ENCODE data around the gene TOMM6.
"Not testable (repeated sequence)": the region's sequence is repeated elsewhere in the genome, so short reads cannot be mapped to it uniquely, and the experiment has no call there.

TOMM6 gene

DNA sequence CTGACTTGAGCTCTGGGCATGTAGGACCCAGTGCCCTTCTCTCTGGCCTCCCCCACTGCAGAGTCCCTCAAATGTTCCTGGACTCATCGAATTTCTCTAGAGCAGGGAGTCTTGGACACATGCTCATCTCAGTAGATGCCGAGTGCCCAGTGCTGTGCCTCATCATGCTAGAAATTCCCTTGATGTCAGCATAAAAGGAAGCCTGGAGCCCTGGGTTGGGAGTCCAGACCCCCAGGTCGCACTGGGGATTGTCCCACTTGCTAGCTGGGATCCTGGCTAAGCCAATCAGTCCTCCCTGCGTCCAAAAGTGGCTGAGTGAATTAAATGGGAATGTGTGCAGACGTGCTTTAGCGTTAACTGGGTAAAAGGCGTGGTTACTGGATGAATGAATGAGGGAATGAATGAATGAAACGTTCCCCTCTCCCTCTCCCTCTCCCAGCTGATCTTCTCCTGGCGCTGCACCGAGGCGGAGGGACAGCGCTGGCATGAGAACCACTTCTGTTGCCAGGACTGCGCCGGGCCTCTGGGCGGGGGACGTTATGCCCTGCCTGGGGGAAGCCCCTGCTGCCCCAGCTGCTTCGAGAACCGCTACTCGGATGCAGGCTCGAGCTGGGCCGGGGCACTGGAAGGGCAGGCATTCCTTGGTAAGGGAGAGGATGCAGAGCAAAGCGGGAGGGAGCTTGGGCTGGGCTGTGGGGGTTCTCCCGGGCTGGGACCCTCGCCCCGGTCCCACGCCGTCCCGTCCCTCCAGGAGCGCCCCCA is 1.6 kb upstream of the TOMM6 start:
- DNase-seq = peak; percentile 13

DNA sequence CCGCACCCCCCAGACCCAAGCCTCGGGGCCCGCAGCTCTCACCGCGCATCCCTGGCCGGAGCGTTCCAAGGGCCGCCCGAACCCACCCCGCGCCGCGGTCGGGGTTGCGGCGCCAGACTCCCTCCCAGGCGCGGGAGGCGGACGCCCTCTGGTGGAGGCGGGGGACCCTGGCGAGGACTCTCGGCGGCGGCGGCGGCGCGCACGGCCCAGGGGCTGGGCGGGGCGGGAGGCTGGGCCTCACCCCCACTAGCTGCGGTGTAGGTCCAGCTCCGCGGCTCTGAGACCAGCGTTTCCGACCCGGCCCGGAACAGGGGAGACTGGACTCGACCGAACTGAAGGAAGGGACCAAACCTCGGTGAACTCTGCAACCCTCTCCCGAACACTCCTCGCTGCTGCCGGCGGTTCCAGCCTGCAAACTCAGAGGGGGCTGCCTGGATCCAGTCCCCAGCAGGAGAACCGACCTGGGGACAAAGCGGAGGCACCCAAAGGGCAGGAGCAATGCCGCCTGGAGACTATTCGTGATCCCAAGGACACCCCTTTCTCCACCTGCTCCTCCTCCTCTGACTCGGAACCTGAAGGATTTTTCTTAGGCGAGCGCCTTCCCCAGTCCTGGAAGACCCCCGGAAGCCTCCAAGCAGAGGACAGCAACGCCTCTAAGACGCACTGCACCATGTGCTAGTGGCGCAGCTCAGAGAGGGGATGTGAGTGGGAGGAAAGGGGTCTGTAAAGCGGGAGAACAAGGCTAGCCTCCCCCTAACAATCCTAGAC is 859 bp upstream of the TOMM6 start:
- peak; percentile 91 for DNase-seq

GRCh38 chr6:41789390-41789724 is 1.9 kb downstream of the TOMM6 start:
- DNase-seq = no peak

DNA sequence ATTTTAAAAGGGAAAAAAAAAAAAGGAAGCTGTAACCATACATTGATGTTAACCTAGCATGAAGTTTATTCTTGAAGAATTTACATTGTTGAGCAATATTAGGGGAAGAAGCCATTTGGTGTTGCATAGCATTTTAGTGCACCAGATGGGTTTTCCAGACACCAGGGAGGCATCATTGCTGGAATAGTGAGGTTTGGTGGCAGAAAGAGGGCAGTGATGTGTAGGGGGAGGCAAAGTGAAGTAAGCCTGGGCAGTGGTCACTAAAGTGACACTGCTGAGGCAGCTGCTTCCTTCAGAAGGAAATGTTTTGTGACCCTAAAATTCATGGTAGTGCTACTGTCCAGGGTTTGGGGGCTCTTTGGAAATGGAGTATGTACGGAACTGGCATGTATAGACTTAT is 2.6 kb downstream of the TOMM6 start:
- no peak for DNase-seq

DNA sequence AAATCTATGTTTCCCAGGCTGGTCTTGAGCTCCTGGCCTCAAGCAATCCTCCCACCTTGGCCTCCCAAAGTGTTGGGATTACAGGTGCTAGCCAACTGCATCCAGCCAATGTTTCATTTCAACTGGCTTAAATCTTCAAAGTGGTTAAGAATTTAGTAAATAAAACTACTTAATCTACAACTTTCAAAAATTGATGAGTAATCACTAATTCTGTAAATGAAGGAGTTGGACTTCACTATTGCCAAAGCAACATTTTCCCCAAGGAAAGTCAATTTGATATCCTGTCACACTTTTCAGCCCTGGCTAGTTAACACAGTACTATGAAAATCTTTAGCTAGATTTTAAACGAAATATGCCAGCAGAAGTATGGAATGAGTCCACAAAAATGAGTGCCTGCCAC is 3.8 kb downstream of the TOMM6 start:
- no peak for DNase-seq

- DNase-seq = no peak
These were observed 4.5 kb downstream of the TOMM6 start for GRCh38 chr6:41791984-41792383.

GRCh38 chr6:41796474-41796873 is 9.0 kb downstream of the TOMM6 start:
- no peak for DNase-seq

DNA sequence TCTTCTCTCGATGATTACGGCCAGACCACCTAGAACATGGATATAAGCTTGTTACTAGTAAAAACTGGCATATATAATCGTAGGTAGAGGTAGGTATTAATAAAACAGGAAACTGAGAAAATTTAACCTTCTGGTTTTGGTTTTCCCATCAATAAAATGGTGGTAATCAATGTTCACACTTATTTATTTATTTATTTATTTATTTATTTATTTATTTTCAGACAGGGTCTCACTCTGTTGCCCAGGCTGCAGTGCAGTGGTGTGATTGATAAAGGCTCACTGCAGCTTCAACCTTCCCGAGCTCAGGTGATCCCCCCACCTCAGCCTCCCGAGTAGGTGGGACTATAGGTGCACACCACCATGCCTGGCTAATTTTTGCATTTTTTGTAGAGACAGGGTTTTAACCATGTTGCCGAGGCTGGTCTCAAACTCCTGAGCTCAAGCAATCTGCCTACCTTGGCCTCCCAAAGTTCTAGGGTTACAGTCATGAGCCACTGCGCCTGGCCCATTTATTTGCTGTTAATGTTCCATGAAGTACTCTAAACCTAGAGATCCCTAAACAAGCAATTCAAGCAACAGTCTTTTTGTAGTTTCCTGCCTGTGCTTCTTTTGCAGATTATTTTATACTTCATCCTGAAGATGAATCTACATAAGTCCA is 11.5 kb downstream of the TOMM6 start:
- DNase-seq = no peak

DNA sequence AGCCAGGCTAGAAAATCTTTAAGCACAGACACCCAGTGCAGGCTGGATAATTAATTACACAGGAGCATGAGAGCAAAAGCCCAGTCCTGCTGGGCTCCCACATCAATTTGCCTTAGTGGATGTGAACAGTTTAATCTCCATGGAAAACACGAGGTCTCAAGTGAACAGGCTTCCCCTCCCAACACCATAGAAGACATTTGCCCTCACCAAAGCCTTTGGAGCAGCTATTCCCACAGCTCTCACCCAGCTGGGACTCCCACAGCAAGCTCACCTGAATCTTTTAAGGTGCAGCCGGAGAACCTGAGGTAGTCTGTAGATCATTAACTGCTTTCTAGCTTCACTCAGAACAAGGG is 12.0 kb downstream of the TOMM6 start:
- DNase-seq = no peak

DNA sequence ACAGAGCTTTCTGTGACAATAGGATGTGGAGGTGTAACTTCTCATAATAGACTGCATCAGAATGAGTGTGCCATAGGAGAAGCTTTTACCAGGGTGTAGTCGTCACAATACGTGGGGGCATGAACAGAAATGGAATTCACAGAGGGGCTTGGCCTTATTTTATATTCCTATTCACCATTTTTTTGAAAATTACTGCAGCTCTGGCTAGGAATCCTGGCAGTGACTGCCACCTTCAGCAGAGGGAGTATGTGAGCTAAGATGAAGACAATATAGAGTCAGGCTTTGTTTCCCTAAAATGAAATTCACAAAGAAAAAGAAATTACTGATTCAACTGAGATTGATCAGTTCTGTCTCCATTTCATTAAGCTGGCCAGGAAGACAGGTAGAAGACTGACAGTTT is 13.9 kb downstream of the TOMM6 start:
- no peak for DNase-seq

DNA sequence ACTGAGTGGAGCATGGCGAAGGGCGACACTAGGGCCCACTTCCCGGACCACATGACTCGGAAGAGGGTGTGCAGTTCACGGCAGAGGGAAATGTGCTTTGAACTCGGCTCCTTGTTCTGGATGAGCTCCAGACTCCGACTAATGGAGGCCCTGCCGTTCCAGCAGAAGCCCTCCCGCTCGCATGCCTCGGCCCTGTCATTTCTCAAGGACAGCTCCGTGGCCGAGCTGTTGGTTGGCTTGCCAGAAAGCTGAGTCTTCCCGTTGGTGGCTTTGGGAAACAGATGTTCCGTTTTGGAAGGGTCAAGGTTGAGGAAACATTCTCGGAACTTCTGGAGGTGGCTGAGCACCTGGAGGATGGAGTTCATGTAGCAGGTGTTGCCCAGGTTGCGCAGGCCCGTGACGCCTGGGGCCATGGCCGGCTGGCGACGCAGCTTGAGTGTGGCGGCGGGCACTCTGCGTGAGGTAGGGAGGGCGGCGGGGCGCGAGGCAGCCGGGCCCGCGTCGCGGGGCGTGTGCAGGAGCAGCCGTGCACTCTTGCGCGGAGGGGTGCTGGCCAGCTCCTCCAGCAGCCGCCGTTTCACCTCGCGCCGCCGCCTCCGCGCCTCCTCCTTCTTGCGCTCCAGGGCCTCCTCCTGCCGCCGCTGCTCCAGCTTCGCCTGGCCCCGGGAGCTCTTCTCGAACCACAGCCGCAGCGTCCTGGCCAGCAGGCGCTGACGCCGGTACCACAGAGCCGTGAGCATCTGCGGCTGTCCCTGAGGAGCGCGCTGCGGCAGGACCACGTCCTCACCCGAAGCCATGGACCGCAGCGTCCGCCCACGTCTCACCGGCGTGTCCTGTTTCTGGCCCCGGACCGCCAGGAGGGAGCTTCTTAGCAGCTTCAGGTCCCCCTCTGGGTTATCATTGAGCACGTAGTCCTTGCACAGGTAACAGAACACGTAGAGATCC is 18.6 kb downstream of the TOMM6 start:
- no peak for DNase-seq

DNA sequence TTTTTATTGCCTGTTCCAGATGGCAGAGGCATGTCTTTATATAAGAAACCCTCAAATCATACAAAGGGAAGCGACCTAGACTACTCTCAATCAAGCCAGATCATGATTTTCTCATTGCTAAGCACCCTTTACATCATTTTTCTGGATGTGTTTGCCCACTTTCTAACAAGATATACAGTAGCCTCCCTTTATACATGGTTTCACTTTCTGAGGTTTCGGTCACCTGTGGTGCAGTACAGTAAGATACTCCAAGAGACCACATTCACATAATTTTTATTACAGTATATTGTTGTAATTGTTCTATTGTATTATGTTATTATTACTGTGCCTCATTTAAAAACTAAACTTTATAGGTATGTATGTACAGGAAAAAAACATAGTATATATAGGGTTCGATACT is 23.6 kb downstream of the TOMM6 start:
- no peak for DNase-seq

DNA sequence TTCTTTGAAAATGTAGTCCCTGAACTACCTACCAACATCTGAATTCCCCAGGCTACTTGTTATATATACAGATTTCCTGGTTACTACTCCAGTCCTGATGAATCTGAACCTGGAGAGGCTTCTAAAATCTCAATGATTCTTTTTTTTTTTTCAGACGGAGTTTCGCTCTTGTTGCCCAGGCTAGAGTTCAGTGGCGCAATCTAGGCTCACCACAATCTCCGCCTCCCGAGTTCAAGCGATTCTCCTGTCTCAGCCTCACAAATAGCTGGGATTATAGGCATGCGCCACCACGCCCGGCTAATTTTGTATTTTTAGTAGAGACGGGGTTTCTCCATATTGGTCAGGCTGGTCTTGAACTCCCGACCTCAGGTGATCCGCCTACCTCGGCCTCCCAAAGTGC is 24.5 kb downstream of the TOMM6 start:
- not testable (repeated sequence) for DNase-seq

- no peak for DNase-seq
These were observed 26.0 kb downstream of the TOMM6 start for GRCh38 chr6:41813469-41813868.

- no peak for DNase-seq
These were observed 26.5 kb downstream of the TOMM6 start for GRCh38 chr6:41813956-41814355.

- DNase-seq = no peak
These were observed 27.1 kb downstream of the TOMM6 start for GRCh38 chr6:41814629-41815028.

- DNase-seq = no peak
These were observed 28.1 kb downstream of the TOMM6 start for GRCh38 chr6:41815587-41815986.

DNA sequence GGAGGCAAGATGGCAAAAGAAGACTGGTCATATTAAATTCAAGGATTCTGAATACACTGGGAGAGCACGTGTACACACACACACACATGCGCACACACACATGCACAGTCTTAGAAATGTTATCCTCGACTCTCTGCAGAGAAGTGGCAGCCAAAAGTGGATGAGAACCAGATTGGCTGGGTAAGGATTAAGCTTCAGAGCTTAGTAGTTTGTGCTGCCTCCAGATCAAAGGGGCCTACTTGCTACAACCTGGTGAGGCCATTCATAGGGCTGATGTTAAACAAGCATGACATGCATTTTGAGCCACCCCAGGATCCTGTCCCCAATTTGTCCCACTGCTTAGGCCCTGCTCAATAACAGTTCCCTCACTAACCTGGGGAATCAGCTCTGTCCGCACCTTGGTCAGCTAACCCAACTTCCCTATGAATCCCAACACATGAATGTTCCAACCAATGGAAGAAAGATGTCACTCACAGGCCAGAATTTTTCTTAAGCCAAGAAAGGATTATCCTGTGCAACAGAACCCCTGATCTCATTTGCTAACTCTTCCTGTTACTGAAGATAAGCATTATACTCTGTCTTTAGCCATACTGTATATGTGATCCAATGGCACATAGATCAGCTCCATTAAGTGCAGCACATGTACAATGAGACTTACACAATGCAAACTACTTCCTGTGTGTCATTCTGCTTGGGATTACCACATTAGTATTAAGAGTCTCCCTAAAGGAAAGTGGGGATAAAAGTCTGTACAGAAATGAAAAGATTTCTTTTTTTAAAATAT is 31.0 kb downstream of the TOMM6 start:
- DNase-seq = no peak

DNA sequence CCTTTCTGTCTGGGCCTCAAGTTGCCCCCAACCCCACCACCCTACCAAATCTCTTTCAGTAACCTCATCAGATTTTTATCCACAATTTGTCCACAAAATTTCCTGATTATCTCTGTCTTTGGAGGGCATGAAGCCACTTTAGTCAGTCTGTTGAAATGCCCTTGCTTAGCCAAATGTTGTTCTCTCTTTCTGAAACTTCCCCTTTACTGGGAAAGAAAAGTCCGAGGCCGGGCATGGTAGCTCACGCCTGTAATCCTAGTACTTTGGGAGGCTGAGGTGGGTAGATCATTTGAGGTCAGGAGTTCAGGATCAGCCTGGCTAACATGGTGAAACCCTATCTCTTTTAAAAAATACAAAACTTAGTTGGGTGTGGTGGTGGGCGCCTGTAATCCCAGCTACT is 33.8 kb downstream of the TOMM6 start:
- no peak for DNase-seq

GRCh38 chr6:41822021-41822420 is 34.5 kb downstream of the TOMM6 start:
- no peak for DNase-seq

GRCh38 chr6:41823178-41823577 is 35.7 kb downstream of the TOMM6 start:
- DNase-seq = no peak
